ENCODE measurements around the gene U2SURP.

- TF ChIP-seq POLR2A (IDR thresholded peaks at IDR 0.05; ENCODE audit: low read depth, low read length) (no peak), CBFB (IDR thresholded peaks at IDR 0.05; ENCODE audit: low read depth) (no peak), POLR2AphosphoS5 (IDR thresholded peaks at IDR 0.05; ENCODE audit: low read length) (no peak), EZH2 (IDR thresholded peaks at IDR 0.05; ENCODE audit: borderline replicate concordance, control insufficient read depth, low read depth, low read length) (no peak), NFYB (IDR thresholded peaks at IDR 0.05; ENCODE audit: insufficient read depth, low read depth, low read length) (no peak), TBL1XR1 (IDR thresholded peaks at IDR 0.05; ENCODE audit: low read depth, low read length) (no peak), EP300 (IDR thresholded peaks at IDR 0.05; ENCODE audit: borderline replicate concordance in 1 of 2, control insufficient read depth in 1 of 2, low read depth in 2 of 2, low read length in 2 of 2) (no peak), RUNX3 (IDR thresholded peaks at IDR 0.05; ENCODE audit: low read length) (no peak), ZNF384 (IDR thresholded peaks at IDR 0.05; ENCODE audit: borderline replicate concordance, low read depth, low read length) (no peak), NR2F1 (conservative IDR thresholded peaks at IDR 0.05) (no peak), NFIC (IDR thresholded peaks at IDR 0.05; ENCODE audit: low read depth, low read length) (no peak)
- TF ChIP-seq, protein P1, sequence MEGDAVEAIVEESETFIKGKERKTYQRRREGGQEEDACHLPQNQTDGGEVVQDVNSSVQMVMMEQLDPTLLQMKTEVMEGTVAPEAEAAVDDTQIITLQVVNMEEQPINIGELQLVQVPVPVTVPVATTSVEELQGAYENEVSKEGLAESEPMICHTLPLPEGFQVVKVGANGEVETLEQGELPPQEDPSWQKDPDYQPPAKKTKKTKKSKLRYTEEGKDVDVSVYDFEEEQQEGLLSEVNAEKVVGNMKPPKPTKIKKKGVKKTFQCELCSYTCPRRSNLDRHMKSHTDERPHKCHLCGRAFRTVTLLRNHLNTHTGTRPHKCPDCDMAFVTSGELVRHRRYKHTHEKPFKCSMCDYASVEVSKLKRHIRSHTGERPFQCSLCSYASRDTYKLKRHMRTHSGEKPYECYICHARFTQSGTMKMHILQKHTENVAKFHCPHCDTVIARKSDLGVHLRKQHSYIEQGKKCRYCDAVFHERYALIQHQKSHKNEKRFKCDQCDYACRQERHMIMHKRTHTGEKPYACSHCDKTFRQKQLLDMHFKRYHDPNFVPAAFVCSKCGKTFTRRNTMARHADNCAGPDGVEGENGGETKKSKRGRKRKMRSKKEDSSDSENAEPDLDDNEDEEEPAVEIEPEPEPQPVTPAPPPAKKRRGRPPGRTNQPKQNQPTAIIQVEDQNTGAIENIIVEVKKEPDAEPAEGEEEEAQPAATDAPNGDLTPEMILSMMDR (IDR thresholded peaks at IDR 0.05 in 2 of 3, conservative IDR thresholded peaks at IDR 0.05 in 1 of 3; ENCODE audit: control insufficient read depth in 2 of 3, extremely low read depth in 1 of 3, insufficient read depth in 1 of 3, low read depth in 3 of 3, low read length in 3 of 3) = no peak
- TF ChIP-seq, protein P2, sequence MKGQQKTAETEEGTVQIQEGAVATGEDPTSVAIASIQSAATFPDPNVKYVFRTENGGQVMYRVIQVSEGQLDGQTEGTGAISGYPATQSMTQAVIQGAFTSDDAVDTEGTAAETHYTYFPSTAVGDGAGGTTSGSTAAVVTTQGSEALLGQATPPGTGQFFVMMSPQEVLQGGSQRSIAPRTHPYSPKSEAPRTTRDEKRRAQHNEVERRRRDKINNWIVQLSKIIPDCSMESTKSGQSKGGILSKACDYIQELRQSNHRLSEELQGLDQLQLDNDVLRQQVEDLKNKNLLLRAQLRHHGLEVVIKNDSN (IDR thresholded peaks at IDR 0.05; ENCODE audit: borderline replicate concordance, extremely low read length, insufficient read depth, low read depth, low read length) = no peak
Observed at GRCh38 chr3:143004823-143005222, 3.5 kb downstream of the U2SURP start.
